GM18507 (cell line): ENCODE results near the gene SNTG2.

Experiments
- DNase-seq: peaks from one replicate; pipeline ENCODE4 v3.0.0; 2011; ENCODE audit warnings: low read depth; ENCODE audit not compliant: insufficient read length; ENCODE audit errors: extremely low spot score
- FAIRE-seq: peaks from 2 replicates; lab custom pipeline; 2011; peaks lifted over from hg19 to GRCh38; lab: Jason Lieb, UNC

Gene SNTG2

GRCh38 chr2:1318366-1319009 is 367.8 kb downstream of the SNTG2 start:
- FAIRE-seq (no peak), DNase-seq (no peak)

GRCh38 chr2:1319393-1319792 is 368.7 kb downstream of the SNTG2 start:
- DNase-seq = no peak

GRCh38 chr2:1321321-1321720 is 370.7 kb downstream of the SNTG2 start:
- no peak for DNase-seq
- FAIRE-seq = no peak

More at GRCh38 chr2:1319393-1319792, 368.7 kb downstream of the SNTG2 start:
- no peak for FAIRE-seq

- DNase-seq (no peak), FAIRE-seq (no peak)
Measured at GRCh38 chr2:1324884-1325283, 374.2 kb downstream of the SNTG2 start.

GRCh38 chr2:1328684-1329083 is 378.0 kb downstream of the SNTG2 start:
- no peak for FAIRE-seq

GRCh38 chr2:1339388-1340140 is 388.9 kb downstream of the SNTG2 start:
- FAIRE-seq = no peak
- no peak for DNase-seq

More at GRCh38 chr2:1328684-1329083, 378.0 kb downstream of the SNTG2 start:
- DNase-seq = no peak

- no peak for FAIRE-seq
- DNase-seq = no peak
Measured at GRCh38 chr2:1340141-1340512, 389.5 kb downstream of the SNTG2 start.

- FAIRE-seq = no peak
- no peak for DNase-seq
Measured at GRCh38 chr2:1341404-1342120, 390.9 kb downstream of the SNTG2 start.

- no peak for DNase-seq
- no peak for FAIRE-seq
Measured at GRCh38 chr2:1348789-1349188, 398.1 kb downstream of the SNTG2 start.

- DNase-seq = no peak
Measured at GRCh38 chr2:1350111-1350510, 399.5 kb downstream of the SNTG2 start.

GRCh38 chr2:1353124-1353523 is 402.5 kb downstream of the SNTG2 start:
- FAIRE-seq = no peak
- DNase-seq = no peak

More at GRCh38 chr2:1350111-1350510, 399.5 kb downstream of the SNTG2 start:
- no peak for FAIRE-seq

- FAIRE-seq = no peak
- DNase-seq = no peak
Measured at GRCh38 chr2:1353543-1353942, 402.9 kb downstream of the SNTG2 start.

GRCh38 chr2:1360144-1360543 is 409.5 kb downstream of the SNTG2 start:
- FAIRE-seq = no peak
- no peak for DNase-seq

GRCh38 chr2:1360557-1361250 is 410.1 kb downstream of the SNTG2 start:
- FAIRE-seq (no peak), DNase-seq (no peak)

- DNase-seq = no peak
- no peak for FAIRE-seq
Measured at GRCh38 chr2:1363367-1363766, 412.7 kb downstream of the SNTG2 start.

GRCh38 chr2:1366546-1367134 is 416.0 kb downstream of the SNTG2 start:
- FAIRE-seq (no peak), DNase-seq (no peak)

- FAIRE-seq = no peak
Measured at GRCh38 chr2:1367601-1368000, 417.0 kb downstream of the SNTG2 start.

GRCh38 chr2:1369905-1370304 is 419.3 kb downstream of the SNTG2 start:
- FAIRE-seq (no peak), DNase-seq (no peak)

More at GRCh38 chr2:1367601-1368000, 417.0 kb downstream of the SNTG2 start:
- DNase-seq = no peak

GRCh38 chr2:1370461-1370860 is 419.8 kb downstream of the SNTG2 start:
- no peak for FAIRE-seq
- no peak for DNase-seq

GRCh38 chr2:1371082-1371481 is 420.4 kb downstream of the SNTG2 start:
- no peak for DNase-seq
- FAIRE-seq = no peak
